Stimulated activated CD4-positive, alpha-beta T cell treated with anti-CD3 and anti-CD28 coated beads, TNF-alpha, amount 100 ng/mL, for 4 hours (primary cell): ENCODE measurements around the gene CNTNAP2.

Source experiments
- DNase-seq, 3 experiments: peaks; one replicate each; pipeline ENCODE4 v3.0.0-alpha.2; 2020; ENCODE audit warnings: low read depth in 3 of 3

CNTNAP2 gene

DNA sequence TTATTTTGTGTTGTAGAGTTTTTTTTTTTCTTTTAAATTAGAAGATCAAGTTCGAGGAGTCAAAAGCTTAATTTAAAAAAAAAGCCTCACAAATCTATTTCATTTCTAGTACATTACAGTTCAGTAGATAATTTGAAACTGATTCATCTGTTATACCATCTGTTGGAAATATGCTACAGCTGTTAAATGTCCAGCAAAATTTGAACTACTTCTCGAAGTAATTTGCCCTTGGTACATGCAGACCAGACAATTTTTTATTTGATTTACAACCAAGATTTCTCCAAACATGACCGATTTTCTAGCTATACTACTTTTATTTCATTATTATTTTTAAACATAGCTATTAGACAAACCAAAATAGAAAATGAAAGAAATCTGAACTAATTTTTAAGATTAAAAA lies 647.9 kb downstream of the CNTNAP2 start:
- no peak for DNase-seq

DNA sequence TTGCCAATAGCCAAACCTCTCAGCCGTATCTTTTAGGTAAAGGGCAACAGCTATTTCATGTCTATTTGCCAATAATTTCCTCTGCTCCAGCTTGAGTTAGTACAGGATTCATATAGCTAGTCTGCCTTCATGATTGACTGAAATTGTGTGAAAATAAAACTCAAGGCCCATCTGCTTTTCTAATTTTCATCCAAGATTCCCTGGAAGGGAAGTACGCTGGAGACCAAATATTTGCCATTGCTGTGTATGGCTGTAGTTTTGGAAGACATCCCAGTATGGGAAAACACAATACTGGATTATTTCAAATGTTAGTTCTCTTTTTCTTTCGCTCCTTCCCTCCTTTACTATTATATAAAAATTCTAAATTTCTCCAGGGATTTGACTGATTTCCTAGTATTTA lies 652.4 kb downstream of the CNTNAP2 start:
- no peak for DNase-seq

DNA sequence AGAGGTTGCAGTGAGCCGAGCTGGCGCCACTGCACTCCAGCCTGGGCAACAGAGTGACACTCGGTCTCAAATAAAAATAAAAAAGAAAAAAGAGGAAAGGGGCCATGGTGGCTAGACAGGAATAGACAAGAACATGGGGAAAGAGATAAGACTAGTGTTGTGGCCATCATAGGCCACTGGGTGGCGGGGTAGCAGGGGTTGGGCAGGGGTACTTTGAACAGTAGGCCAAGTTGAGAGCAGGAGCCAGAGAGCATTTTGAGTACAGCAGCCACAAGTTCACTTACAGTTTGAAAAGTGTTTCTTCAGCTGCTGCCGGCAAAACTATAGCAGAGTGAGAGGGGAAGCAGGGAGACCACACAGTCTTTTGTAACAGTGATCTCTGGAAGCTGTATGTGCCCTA lies 656.0 kb downstream of the CNTNAP2 start:
- DNase-seq, result no peak

DNA sequence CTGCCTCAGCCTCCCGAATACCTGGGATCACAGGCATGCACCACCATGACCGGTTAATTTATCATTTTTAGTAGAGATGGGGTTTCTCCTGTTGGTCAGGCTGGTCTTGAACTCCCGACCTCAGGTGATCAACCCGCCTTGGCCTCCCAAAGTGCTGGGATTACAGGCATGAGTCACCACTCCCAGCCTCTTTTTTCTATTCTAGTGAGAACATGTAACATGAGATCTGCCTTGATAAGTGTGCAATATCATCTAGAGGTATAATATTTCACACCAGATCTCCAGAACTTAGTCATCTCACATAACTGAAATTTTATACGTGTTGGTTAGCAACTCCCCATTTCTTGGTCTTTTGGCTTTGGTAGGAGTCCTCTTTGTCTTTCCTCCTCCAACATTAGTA lies 656.9 kb downstream of the CNTNAP2 start:
- no peak for DNase-seq

DNA sequence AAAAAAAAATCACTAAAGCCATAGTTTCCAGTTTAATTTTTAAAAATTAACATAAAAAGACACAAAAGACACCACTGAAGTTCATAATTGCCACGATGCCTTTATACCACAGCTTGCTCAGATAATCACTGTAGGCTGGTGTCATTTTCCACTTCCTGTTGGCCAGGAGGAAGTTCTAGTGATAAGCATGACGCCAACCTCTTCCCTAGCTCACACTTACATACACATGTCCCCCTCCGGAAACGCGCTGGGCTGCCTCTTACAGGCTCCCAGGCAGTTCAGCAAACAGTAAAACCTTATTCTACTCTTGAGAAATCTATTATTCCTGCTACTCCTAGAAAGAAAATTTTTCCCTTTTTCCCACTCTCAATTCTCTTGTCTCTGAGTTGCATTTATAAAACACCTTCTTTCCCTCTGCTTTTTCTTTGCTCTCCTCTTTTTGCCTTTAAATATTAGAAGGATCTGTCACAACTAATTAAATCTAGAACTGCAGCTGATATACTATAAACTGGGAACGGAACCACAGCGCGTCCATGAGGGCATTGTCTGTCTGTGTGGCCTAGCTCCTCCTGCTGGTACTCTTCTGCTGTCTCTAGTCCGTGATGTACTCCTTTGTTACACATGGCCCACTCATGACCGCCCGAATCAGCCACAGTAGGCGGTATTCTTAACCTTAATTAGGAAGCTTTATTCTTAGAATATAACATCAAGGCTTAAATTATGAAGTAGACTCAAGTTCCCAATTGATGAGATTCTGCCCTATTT lies 664.9 kb downstream of the CNTNAP2 start:
- no peak for DNase-seq

DNA sequence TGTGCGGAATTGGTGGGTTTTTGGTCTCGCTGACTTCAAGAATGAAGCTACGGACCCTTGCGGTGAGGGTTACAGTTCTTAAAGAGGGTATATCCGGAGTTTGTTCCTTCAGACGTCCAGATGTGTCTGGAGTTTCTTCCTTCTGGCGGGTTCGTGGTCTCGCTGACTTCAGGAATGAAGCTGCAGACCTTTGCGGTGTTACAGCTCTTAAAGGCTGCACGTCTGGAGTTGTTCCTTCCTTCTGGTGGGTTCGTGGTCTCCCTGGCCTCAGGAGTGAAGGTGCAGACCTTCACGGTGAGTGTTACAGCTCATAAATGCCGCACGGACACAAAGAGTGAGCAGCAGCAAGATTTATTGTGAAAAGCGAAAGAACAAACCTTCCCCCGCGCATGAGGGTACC lies 670.7 kb downstream of the CNTNAP2 start:
- no peak for DNase-seq

DNA sequence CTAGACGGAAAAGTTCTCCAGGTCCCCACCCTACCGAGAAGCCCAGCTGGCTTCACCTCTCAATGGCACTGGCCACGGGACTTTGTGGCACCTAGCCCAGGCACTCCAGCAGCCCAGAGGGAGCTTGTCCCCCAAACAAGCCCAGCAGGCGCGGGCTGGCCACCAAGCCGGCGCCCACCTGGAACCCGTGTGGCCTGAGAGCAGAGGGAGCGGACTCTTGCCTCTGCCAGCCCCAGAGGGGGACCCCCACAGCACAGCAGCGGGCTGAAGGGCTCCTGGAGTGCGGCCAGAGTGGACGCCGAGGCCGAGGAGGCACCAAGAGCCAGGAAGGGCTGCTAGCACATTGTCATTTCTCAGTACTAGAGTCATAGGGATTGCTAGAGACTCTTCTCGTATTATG lies 671.4 kb downstream of the CNTNAP2 start:
- no peak for DNase-seq

DNA sequence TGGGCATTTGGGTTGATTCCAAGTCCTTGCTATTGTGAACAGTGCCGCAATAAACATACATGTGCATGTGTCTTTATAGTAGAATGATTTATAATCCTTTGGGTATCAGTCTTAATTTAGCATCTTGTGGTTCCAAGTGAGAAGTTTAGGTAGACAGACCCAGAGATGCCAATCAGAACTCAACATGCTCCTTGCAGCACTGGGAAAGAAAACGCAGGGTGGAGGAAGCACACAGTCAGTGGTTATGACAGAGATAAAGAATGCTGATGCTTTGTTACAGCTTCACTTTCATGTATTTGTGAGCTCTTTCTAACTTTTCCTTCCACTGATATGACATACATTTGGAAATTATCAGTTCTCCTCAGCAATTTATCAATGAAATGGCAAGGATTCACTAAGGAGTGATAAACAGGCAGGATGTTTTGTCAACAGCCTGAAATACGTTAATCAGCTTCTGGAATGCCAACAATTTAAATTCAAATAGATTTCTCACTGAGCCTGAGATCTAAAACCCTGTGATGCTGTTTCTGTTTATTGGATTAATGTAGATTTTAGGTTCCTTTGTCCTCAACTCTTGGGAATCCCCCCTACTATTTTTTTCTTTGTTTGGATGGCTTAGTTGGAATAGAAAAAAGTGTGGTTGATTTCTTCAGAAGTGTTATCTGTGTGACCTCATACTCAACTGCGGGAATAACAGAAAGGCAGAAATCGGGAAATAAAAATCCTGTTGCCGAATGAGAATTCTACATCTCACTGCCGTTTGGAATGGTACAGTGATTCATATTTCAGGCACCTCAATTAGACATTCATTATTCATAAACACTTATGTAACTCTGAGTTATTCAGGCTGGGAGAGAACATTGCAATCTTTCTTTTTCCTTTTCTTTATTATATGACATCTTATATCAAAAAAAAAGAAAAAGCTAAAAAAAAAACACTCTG lies 675.0 kb downstream of the CNTNAP2 start:
- DNase-seq, result no peak

DNA sequence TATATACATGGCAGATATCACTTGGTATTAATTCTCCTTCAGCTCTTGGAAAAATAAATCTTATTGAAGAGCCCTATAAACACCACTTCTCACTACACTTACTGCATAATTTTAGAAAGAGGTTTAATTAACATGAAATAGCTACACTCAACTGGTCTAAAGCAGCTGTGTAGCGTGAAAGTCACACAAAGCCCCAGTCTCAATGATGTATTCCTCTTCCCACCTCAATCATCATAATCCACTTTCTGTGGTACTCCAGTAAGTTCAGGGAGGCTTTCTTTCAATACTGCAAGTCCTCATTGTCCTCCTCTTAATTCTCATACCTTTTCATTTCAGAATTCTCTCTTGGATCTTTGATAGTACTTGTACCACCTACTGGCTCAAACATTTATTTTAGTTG lies 688.0 kb downstream of the CNTNAP2 start:
- no peak for DNase-seq

DNA sequence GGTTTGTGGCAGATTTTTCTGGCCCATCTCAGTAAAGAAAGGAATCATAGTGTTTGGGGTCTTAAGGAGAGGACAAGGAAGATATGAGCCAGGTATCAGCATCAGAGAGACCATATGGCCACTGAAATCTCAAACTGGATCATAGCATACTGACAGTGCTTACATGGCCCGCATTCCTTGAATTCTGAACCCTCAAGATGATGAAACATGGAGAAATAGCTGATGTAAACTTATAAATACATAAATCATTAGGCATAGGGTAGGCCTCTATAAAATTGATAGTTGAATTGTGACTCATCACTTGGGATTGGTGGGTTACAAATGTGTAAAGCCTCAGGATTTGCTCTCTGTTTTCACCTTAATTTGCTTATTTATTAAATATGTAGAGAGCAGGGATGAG lies 688.5 kb downstream of the CNTNAP2 start:
- no peak for DNase-seq

DNA sequence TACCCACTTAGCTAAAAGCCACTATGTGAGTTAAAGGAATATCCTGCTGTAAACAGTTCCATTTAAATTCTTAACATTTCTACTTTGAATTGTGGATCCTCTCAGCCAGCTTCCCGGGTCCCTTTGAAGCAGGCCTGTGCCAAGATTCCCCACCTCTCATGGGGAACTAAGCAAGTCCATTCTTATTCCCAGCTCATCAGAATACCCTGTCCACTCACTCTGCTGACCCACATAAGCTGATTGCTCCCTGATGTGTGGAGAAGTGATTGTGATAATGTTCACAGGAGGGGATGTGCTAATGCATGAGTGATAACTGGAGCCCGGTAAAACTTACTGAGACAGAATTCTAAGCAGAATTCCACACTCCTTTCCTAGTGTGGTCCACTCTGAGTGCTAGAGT lies 709.7 kb downstream of the CNTNAP2 start:
- DNase-seq, result no peak

DNA sequence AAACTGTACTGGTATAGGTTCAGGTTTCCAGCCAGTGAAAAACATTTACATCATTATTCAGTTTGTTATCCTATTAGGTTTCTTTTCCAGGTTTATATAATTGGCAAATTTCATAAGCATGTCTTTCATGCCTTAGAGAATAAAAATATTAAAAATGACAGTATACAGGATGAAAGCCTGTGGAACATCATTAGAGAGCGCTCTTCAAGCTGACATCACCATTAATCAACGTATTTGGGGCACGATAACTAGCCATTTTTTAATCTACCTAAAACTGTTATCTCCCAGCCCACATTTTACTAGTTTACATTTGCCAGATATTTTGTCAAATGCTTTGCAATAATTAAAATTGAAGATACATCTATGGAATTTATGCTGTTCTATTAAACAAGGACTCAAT lies 714.1 kb downstream of the CNTNAP2 start:
- no peak for DNase-seq

DNA sequence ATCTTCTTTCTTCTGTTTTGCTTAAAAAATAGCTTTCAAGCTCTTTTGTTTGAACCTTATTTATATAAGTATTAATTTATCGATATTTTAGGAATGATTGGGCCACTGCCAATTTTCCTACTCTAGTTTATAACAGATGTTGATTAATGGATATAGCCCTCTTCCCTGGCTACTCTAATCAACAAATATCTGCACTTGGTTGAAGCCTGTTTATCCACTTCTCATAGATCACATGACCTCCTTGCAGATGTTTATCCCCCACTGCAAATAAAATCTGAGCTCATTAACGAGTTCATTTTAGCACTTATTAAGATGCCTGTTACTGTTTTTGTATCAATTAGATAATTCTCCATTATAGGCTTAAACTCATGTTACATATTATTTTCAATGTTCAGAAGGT lies 715.3 kb downstream of the CNTNAP2 start:
- DNase-seq, result no peak

DNA sequence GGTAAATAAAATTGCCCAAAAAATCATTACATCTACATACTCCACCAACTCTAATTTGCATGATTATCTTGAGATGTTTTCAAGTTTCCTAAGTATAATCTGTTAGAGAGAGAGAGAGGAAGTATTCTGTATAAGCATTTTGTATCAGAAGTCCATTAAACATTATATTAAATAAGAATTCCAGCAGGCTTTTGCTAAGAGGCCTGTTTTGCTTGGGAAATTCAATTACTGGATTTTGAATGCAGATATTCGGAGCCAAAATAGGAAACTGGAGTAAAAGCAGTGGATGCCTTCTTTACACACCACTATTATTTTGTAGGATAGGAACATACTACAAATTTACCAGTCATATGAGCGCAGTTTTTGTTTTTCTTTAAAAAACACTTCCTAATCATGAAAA lies 727.8 kb downstream of the CNTNAP2 start:
- DNase-seq, result no peak

DNA sequence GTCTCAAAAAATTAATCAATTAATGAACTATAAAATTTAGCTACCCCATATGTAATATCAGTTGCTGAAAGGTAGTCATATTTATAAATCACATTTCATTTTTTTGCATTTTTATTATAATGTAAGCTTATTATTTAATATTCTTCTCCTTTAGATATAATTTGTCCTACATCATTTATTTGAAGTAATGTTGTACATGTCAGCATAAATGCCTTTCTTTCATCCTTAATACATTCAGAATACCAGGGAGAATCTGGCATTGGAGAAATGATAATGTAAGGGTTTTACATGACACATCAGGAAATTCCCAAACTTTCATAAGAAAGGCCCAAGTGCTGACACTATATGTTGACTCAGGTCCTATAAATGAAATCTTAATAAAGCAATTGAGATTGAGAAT lies 742.1 kb downstream of the CNTNAP2 start:
- DNase-seq, result no peak

DNA sequence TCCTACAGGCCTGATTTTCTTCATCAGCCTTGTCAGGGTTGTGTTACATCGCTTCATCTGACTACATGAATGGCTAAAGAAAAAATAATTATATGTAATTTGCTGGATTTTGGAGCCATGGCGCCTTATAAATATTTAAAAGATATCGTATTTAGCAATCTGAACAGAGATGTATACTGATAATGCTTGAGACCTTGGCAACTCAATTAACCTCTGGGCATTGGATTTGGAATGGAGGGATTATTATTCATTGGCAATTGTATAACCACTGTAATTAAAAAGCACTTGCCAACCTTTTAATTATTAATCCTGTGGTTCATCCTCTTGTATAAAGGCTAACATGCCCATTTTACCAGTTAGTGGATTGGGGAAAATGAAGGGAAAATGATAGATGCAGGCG lies 745.1 kb downstream of the CNTNAP2 start:
- no peak for DNase-seq

DNA sequence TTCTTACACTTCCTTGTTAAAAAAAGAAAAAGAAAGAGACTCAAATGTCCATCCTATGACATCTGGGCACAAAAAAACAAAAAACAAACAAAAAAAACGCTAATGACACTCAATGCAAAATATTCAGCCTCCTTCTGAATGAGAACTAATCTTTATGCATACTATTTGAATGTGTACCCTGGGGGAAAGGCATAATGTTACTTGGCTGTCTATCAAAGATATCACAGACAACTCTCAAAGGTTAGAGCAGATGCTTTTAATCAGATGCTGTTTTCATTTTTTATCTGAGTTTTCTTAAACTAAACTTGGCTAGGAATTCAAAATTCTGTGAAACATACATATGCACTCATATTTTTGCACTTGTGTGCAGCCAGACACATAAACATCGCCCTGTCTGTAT lies 745.8 kb downstream of the CNTNAP2 start:
- DNase-seq, result no peak

DNA sequence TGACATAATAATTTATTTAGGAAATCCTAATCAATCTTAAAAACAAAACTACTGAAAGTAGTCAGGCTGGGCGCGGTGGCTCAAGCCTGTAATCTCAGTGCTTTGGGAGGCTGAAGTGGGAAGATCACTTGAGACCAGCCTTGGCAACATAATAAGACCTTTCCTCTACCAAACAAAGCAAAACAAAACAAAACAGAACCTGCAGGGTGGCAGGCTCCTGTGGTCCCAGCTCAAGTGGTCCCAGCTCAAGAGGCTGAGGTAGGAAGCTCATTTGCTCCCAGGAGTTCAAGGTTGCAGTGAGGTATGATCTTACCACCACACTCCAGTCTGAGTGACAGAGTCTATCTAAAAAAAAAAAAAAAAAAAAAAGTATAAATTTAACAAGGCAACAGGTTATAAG lies 748.0 kb downstream of the CNTNAP2 start:
- no peak for DNase-seq

DNA sequence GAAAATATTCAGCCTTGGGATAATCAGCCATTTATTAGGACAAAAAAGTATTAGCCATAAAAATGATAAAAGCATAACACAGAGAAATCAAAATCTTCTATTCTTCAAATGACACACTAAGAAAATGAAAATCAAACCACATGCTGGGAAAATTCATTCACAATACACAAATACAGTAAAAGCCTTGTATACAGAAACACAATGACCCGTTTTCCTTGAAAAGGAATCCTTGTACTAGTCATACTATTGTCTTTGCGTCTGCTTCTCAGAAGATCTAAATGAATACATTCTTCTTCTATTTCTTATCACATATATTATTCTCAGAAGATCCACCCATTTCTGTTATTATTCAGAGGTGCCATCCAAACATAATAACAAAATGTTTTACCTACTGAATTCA lies 749.1 kb downstream of the CNTNAP2 start:
- no peak for DNase-seq

DNA sequence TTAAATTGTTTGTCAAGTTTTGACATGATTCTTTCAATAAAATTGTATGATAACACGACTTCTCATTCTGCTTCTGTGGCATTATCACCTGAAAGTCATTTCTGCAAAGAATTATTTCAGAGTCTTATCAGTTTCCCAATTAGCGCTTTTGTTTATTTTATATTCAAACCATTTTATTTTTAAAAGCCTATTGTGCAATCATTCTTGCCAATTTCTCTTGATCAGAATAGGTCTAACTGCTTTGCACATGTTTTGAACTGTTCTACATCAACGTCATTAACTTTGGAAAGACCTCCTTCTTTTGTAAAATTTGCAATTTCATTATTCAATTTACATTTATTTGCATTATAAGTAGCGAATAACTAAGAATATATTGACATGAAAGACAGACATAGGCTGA lies 758.1 kb downstream of the CNTNAP2 start:
- no peak for DNase-seq

DNA sequence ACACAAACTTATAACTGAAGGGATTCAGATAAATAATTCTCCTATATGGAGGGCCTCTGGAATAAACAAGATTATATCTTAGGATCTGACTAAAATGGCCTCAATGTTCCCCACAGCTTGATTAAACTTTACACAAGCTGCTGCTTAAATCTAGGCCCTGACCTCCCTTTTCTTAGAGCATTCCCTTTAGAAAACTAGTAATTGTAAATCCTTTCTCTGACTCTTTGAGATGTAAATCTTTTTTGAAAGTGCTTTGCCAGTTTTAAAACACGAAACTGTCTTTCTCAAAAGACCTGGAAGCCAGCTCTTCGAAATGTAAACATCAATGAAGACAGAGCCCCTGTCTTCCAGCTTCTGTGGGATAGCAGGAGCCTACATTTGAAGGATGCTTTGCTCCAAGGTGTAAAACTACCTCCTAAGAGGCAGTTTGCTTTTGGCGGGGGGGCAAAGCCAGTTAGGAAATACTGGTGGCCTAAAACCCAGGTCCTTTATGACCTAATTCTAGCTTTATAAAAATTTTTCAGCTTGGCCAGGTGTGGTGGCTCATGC lies 758.7 kb downstream of the CNTNAP2 start:
- DNase-seq, result no peak

DNA sequence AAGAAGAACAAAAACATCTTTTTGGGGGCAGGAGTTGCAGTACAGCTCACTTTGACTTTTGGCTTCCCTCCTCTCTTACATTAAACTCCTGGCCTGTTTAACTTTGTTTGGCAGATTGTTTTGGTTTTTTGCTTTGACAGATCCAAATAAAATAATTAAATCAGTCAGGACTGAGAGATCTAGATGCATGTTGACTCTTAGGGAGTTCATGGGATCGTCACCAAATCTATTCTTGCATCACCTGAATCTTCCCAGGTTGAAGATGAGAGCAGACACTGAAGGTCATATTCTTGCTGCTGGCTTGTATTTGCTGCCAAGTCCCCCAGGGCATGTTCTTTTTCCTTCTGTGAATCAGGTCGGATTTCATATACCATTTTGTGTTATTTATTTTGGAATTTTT lies 759.4 kb downstream of the CNTNAP2 start:
- no peak for DNase-seq

DNA sequence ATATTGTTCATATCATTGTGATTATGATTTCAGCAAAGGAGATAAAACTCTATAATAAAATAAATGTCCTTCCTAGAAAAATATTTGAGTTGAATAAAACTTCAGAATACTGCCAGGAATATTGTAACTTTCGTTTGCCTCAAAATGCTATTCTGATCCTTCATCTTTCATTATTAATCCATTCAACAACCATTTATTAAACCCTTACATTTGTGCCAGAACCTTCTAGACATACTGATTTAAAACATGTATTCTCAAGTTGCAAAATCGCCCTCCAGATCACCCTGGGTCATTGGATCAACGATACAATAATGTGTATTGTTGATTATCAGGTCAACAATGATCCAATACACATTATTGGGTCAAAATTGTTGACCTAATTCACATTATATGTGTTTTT lies 759.8 kb downstream of the CNTNAP2 start:
- no peak for DNase-seq
